ENCODE measurements around the gene TMIE.
"Not testable (repeated sequence)": the region's sequence is repeated elsewhere in the genome, so short reads cannot be mapped to it uniquely, and the experiment has no call there.

TMIE gene

GRCh38 chr3:46729038-46729437 lies 27.8 kb downstream of the TMIE start:
- no peak for DNase-seq

- no peak for DNase-seq
These were observed 29.6 kb downstream of the TMIE start for GRCh38 chr3:46730819-46731218.

GRCh38 chr3:46731795-46732194 lies 30.6 kb downstream of the TMIE start:
- DNase-seq, result no peak

DNA sequence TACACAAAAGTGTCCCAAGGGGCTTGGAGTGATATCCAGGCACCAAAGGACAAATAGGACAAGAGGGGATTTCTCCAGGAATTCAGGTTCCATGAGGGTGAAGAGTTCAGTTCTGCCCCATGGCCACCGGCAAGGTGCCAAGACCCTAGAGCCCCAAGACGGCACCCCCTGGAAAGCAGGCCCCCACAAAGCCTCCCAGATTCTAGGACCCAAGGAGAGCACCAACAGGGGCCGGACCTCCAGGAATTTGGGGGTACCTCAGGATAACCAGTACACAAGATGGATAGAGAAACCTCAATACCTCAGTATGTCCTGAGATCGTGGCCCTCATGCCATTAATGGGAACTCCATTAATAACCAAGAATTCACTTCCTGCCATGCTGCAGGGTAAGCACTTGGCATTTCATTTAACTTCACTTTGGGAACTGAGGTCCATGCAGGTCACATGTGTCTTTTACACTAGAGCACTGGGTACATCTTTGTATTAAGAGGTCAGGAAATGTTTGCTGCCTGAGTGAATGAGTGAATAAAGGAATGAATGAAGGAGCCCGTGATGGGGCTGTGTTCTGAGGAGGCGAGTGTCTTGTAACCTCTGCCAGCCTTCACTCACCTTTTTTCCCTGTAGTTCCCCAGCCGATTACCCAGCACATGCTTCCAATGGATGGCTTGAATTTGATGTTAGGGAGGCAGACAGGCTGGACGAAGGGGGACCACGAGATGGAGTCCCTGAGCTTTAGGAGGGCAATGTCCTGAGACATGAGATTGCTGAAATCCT lies 32.0 kb downstream of the TMIE start:
- no peak for DNase-seq

GRCh38 chr3:46734773-46735172 lies 33.6 kb downstream of the TMIE start:
- DNase-seq, result no peak

GRCh38 chr3:46736006-46736872 lies 35.0 kb downstream of the TMIE start:
- no peak for DNase-seq

DNA sequence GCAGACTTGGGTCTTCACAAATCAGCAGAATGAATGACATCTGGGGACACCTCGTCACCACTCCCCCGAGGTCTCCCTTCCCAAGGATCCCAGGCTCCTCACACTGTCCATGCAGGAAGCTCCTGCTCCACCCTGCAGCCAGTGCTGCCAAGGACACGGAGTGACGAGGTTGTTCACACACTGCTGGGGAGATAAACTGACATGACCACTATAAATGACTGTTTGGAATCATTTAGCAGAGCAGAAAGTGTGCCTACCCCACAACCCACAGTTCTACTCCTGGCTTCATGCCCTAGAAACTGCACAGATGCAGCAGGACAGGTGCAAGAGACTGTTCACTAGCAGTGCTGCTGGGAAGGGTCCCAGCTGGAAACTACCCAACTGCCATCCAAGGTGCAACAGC lies 36.1 kb downstream of the TMIE start:
- no peak for DNase-seq

DNA sequence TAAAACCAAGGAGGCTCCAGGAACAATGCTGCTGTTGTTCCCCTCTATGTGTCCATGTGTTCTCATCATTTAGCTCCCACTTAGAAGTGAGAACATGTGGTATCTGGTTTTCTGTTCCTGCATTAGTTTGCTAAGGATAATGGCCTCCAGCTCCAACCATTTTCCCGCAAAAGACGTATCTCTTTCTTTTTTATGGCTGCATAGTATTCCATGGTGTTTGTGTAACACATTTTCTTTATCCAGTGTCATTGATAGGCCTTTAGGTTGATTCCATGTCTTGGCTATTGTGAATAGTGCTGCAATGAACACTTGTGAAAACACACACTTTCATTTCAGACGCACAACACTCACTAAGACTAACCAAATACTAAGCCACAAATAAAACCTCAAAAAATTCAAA lies 38.4 kb downstream of the TMIE start:
- DNase-seq, result not testable (repeated sequence)

DNA sequence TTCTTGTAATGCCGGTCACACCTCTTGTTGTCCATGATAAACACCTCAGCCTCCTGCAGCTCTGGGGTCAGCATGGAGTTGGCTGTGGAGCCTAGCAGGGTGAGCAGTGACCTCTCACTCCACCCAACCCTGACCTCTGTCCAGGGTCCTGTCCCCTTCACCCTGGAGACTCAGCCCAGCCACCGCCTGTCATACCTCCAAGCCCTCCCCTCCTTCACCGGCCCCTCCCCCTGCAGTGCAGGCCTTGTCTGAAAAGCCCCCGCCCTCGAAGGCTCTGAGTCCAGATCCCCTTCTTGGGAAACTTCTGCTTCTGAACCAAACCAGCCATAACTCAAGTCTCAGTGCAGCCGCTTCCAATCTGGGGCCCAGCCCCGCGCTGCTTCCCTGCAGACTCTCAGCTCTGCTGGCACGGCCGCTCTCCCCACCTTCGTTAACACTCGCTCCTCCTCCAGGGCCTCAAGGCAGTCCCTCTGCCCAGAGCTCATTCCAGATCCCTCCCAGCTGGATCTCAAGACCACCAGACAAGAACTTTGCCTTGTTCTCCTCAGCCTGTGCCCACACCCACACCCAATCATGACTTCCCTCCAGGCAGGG lies 41.9 kb downstream of the TMIE start:
- DNase-seq, result no peak

DNA sequence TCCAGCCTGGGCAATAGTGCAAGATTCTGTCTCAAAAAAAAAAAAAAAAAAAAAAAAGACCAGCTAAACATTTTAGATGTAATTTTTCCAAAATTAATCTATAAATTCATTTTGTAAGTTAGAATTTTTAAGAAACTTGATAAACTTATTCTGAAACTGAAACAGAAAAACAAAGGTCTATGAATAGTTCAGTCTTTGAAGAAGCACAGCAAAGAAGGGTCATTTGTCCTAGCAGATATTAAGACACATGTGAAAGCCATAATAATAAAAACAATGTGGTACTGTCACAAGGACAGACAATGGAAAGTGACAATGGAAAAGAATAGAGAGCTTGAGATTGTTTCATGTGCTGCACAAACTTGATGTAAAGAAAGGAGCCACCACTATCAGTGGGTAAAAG lies 45.5 kb downstream of the TMIE start:
- no peak for DNase-seq

- no peak for DNase-seq
These were observed 47.0 kb downstream of the TMIE start for GRCh38 chr3:46748170-46748569.

- no peak for DNase-seq
These were observed 47.9 kb downstream of the TMIE start for GRCh38 chr3:46749129-46749528.

DNA sequence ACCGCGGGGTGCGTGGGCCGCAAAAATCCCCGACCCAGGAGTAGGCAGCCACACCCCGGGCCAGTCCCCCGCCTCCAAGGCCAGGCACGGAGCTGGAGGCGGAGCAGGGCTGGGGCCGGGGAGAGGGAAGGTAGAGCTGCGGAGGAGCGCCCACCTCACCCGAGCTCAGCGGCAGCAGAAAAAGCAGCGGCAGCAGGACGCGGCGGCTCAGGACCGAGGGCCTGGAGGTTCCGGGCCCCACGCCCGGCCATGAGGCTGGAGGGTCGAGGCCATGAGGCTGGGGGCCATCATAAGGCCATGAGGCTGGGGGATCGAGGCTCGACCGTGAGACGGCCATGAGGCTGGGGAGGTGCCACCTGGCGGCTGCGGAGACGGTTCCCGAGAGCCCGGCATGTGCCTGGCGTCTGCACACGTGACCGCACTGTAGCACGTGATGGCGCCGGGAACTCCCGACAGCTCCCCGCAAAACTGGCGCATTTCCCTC lies 49.4 kb downstream of the TMIE start:
- no peak for DNase-seq

GRCh38 chr3:46753127-46753526 lies 51.9 kb downstream of the TMIE start:
- DNase-seq, result not testable (repeated sequence)

- no peak for DNase-seq
These were observed 54.5 kb downstream of the TMIE start for GRCh38 chr3:46755646-46756045.

- no peak for DNase-seq
These were observed 55.5 kb downstream of the TMIE start for GRCh38 chr3:46756642-46757041.

- no peak for DNase-seq
These were observed 58.3 kb downstream of the TMIE start for GRCh38 chr3:46759239-46760167.

All from NCI-H510A treated with DMSO at 0.1 percent for 48 hours (cell line).